HFFc6 (cell line): Measurements from ENCODE around the gene BAHCC1. TPM values are rescaled to one million over a fixed set of nuclear protein-coding genes. Genes with fewer than 3 reads are reported as not detected.
"Not testable (repeated sequence)": the region's sequence is repeated elsewhere in the genome, so short reads cannot be mapped to it uniquely, and the experiment has no call there.

Source experiments
- DNase-seq: peaks from one replicate; pipeline ENCODE4 v3.0.0-alpha.2; 2018
- H3K27ac Mint-ChIP-seq: 2 replicates; pipeline ENCODE4 v1.8.0; 2020; ENCODE audit warnings: mild to moderate bottlenecking, mixed read lengths
- H3K27me3 Mint-ChIP-seq: 2 replicates; pipeline ENCODE4 v1.8.0; 2021; ENCODE audit warnings: mild to moderate bottlenecking, moderate library complexity, mixed read lengths; ENCODE audit not compliant: insufficient read depth
- H3K36me3 Mint-ChIP-seq: 2 replicates; pipeline ENCODE4 v1.8.0; 2021; ENCODE audit warnings: low read depth, mixed read lengths
- H3K4me1 Mint-ChIP-seq: 2 replicates; pipeline ENCODE4 v1.8.0; 2020; ENCODE audit warnings: low read depth, mixed read lengths
- H3K4me3 Mint-ChIP-seq: 2 replicates; pipeline ENCODE4 v1.8.0; 2020; ENCODE audit warnings: mild to moderate bottlenecking, moderate library complexity, mixed read lengths
- H3K9me3 Mint-ChIP-seq: 2 replicates; pipeline ENCODE4 v1.8.0; 2020; ENCODE audit warnings: mild to moderate bottlenecking, mixed read lengths
- CTCF ChIP-seq: fragments of 200-600 bp; sonication (generic); IDR thresholded peaks from 2 replicates; pipeline ENCODE4 v1.5.0; 2021; ENCODE audit warnings: antibody characterized with exemption, mild to moderate bottlenecking
- total RNA-seq, 6 experiments: library from RNA; stranded (reverse); fragmentation: NEBNext Ultra II Directional; extraction: Animal tissue kit (Norgen Biotek cat#: 25700); gene quantifications; 2 replicates in 1 of 6; 3 replicates in 5 of 6; pipeline ENCODE4 v1.2.3, GENCODE V29; 2021

The BAHCC1 gene
- total RNA-seq, 6 experiments from 2014 or later = 7.3 to 9.7 (median 8.3) TPM

DNA sequence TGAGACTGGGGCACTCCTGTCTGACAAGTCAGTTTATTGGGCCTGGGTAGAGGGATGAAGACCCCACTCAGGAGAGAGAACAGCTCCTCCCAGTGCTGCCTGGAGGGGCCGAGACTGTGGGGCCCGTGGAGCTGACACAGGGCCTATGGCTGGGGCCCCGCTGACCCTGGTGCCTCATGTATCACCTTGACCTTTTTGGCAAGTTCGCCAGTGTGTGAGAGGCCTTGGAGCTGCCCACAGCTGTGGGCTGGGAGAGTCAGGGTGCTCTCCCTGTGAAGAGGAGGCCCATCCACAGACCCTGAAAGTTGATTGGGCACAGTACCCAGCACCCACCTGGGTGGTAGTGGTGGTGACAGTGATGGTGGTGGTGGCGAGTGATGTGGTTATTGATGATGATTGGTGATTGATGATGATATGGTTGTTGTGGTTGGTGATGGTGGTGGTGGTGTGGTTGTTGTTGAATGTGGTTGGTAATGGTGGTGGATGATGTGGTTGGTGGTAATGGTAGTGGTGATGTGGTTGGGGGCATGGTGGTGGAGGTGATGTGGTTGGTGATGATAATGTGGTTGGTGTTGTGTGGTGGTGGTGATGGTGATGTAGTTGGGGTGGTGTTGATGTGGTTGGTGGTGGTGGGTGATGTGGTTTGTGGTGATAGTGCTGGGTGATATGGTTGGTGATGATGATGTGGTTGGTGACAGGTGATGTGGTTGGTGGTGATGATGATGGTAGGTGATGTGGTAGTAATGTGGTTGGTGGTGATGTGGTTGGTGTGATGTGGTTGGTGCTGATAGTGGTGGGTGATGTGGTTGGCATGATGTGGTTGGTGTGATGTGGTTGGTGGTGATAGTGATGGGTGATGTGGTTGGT, 29.1 kb downstream of the BAHCC1 start:
- Mint-ChIP-seq H3K36me3 (no peaks in the 10 kb centered on the region), H3K4me3 (no peak overlapping the region), H3K27ac (no peak overlapping the region; the same call in 1 of the 2 replicates), H3K9me3 (no peaks in the 10 kb centered on the region), H3K27me3 (no peaks in the 10 kb centered on the region), H3K4me1 (peaks cover 5% of the 10 kb centered on the region)
- DNase-seq = no peak
- no peak for TF ChIP-seq CTCF

GRCh38 chr17:81425041-81425440, 29.8 kb downstream of the BAHCC1 start:
- not testable (repeated sequence) for H3K9me3 Mint-ChIP-seq, H3K27me3 Mint-ChIP-seq, H3K4me1 Mint-ChIP-seq, DNase-seq, H3K36me3 Mint-ChIP-seq, H3K4me3 Mint-ChIP-seq, H3K27ac Mint-ChIP-seq

DNA sequence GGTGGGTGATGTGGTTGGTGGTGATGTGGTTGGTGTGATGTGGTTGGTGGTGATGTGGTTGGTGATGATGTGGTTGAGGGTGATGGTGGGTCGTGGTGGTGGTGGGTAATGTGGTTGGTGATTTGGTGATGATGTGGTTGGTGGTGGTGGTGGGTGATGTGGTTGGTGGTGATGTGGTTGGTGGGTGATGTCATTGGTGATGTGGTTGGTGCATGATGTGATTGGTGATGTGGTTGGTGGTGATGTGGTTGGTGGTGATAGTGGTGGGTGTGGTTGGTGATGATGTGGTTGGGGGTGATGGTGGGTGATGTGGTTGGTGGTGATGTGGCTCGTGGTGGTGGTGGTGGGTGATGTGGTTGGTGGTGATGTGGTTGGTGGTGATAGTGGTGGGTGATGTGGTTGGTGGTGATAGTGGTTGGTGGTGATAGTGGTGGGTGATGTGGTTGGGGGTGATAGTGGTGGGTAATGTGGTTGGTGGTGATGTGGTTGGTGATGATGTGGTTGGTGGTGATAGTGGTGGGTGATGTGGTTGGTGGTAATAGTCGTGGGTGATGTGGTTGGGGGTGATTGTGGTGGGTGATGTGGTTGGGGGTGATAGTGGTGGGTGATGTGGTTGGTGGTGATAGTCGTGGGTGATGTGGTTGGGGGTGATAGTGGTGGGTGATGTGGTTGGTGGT, 30.6 kb downstream of the BAHCC1 start:
- not testable (repeated sequence) for H3K4me3 Mint-ChIP-seq, H3K4me1 Mint-ChIP-seq, H3K27ac Mint-ChIP-seq, H3K27me3 Mint-ChIP-seq, DNase-seq, H3K9me3 Mint-ChIP-seq, H3K36me3 Mint-ChIP-seq

- no peak for DNase-seq
- Mint-ChIP-seq H3K4me3 (no peak overlapping the region), H3K4me1 (no peaks in the 10 kb centered on the region), H3K27me3 (no peaks in the 10 kb centered on the region), H3K27ac (no peak overlapping the region), H3K9me3 (no peaks in the 10 kb centered on the region), H3K36me3 (no peaks in the 10 kb centered on the region)
- TF ChIP-seq CTCF = no peak
These were observed 31.3 kb downstream of the BAHCC1 start for GRCh38 chr17:81426393-81427172.

- Mint-ChIP-seq H3K4me1 (no peaks in the 10 kb centered on the region), H3K27ac (no peak overlapping the region), H3K4me3 (no peak overlapping the region), H3K27me3 (no peaks in the 10 kb centered on the region), H3K9me3 (no peaks in the 10 kb centered on the region), H3K36me3 (no peaks in the 10 kb centered on the region)
- no peak for TF ChIP-seq CTCF
- DNase-seq = no peak
These were observed 32.2 kb downstream of the BAHCC1 start for GRCh38 chr17:81427173-81428120.

DNA sequence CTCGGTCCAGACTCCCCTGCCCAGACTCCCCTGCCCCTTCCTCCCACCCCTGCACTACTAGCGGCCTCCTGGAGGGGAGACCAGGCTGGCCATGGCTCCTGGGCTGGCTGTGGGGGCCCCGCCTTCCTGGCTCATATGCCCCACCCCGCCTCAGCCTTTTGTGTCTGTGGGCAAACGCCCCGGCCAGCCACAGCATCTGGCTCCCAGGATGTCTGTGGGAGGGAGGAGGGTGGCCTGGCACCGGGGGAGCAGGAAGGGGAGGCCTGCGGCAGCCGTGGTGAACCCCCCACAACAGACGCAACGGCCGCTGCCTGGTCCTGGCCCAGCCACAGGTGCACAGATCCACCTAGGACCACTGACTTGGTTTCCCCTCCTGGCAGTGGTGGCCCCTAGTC, 32.9 kb downstream of the BAHCC1 start:
- Mint-ChIP-seq H3K9me3 (no peaks in the 10 kb centered on the region), H3K27me3 (no peaks in the 10 kb centered on the region), H3K4me1 (no peaks in the 10 kb centered on the region), H3K27ac (no peak overlapping the region), H3K36me3 (no peaks in the 10 kb centered on the region), H3K4me3 (no peak overlapping the region)
- TF ChIP-seq CTCF = no peak
- no peak for DNase-seq
